NCI-H2107 treated with DMSO at 0.1 percent for 48 hours (cell line): ENCODE results near the gene ABHD6.
"Not testable (repeated sequence)": the region's sequence is repeated elsewhere in the genome, so short reads cannot be mapped to it uniquely, and the experiment has no call there.

Experiments
- DNase-seq: peaks from one replicate; lab custom pipeline; 2025; ENCODE audit not compliant: unreplicated experiment; lab: John Stamatoyannopoulos, UW

Gene ABHD6

GRCh38 chr3:58209933-58210332 lies 27.7 kb upstream of the ABHD6 start:
- DNase-seq: no peak

- no peak for DNase-seq
Measured at GRCh38 chr3:58210761-58211460, 26.7 kb upstream of the ABHD6 start, which contains the start of gene DNASE1L3. Gene DNASE1L3, minus strand, starts transcription at chr3:58210972. Its CDS starts 66 bp downstream, at chr3:58210906.

- no peak for DNase-seq
Measured at GRCh38 chr3:58214484-58215316, 22.9 kb upstream of the ABHD6 start.

- no peak for DNase-seq
Measured at GRCh38 chr3:58215317-58216025, 22.1 kb upstream of the ABHD6 start.

GRCh38 chr3:58216496-58217195 lies 20.9 kb upstream of the ABHD6 start:
- no peak for DNase-seq

- DNase-seq: no peak
Measured at GRCh38 chr3:58217209-58217811, 20.3 kb upstream of the ABHD6 start.

- no peak for DNase-seq
Measured at GRCh38 chr3:58218904-58219303, 18.7 kb upstream of the ABHD6 start.

GRCh38 chr3:58222161-58222724 lies 15.3 kb upstream of the ABHD6 start:
- no peak for DNase-seq

- no peak for DNase-seq
Measured at GRCh38 chr3:58223855-58224254, 13.7 kb upstream of the ABHD6 start.

GRCh38 chr3:58227933-58228332 lies 9.7 kb upstream of the ABHD6 start:
- not testable (repeated sequence) for DNase-seq

GRCh38 chr3:58230876-58231552 lies 6.6 kb upstream of the ABHD6 start:
- DNase-seq: no peak

- DNase-seq: no peak
Measured at GRCh38 chr3:58231666-58232065, 5.9 kb upstream of the ABHD6 start.

- DNase-seq: no peak
Measured at GRCh38 chr3:58234516-58234931, 3.1 kb upstream of the ABHD6 start.

- DNase-seq: no peak
Measured at GRCh38 chr3:58235970-58236369, 1.6 kb upstream of the ABHD6 start.

GRCh38 chr3:58236527-58237237 lies 910 bp upstream of the ABHD6 start:
- DNase-seq: no peak

- no peak for DNase-seq
Measured at GRCh38 chr3:58237941-58238681, 519 bp downstream of the ABHD6 start.

- DNase-seq: no peak
Measured at GRCh38 chr3:58238830-58239229, 1.2 kb downstream of the ABHD6 start.

GRCh38 chr3:58241306-58242044 lies 3.9 kb downstream of the ABHD6 start:
- no peak for DNase-seq
